Upper lobe of left lung (tissue), 4 donors: Measurements from ENCODE around the gene DPPA5.

Experiments
- POLR2A ChIP-seq, 4 donors: fragments of 450-650 bp; IDR thresholded peaks; one replicate each; pipeline ENCODE4 v1.5.1; 2016 to 2017; ENCODE audit warnings: antibody characterized with exemption in 4 of 4, mild to moderate bottlenecking in 2 of 4
- TF ChIP-seq, protein P1 (sequence below), 6 experiments: fragments of 450-650 bp in 4 of 6; fragments of 200-600 bp in 2 of 6; sonication (generic) in 2 of 6; IDR thresholded peaks; one replicate each; pipeline ENCODE4 v1.5.1; 2016 to 2019; ENCODE audit warnings: antibody characterized with exemption in 6 of 6

DNA sequence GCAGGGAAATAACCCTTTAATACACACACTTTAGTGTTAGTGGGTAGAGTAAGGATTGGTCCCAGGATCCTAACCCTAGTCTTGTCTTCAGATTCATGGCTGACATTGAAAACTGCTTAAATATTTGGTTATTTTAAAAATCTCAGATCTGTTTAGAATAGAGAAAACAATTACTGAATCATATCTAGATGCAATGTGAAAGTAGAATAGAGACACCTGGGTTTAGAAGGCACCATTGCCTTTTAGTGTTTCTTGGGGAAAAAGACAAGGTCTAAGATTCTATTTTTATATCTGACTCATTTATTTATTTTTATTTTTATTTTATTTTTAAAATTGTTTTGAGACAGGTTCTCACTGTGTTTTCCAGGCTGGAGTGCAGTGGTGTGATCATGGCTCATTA is 46.6 kb upstream of the DPPA5 start:
- no peak for TF ChIP-seq POLR2A (IDR thresholded peaks at IDR 0.05)
- TF ChIP-seq, protein P1, sequence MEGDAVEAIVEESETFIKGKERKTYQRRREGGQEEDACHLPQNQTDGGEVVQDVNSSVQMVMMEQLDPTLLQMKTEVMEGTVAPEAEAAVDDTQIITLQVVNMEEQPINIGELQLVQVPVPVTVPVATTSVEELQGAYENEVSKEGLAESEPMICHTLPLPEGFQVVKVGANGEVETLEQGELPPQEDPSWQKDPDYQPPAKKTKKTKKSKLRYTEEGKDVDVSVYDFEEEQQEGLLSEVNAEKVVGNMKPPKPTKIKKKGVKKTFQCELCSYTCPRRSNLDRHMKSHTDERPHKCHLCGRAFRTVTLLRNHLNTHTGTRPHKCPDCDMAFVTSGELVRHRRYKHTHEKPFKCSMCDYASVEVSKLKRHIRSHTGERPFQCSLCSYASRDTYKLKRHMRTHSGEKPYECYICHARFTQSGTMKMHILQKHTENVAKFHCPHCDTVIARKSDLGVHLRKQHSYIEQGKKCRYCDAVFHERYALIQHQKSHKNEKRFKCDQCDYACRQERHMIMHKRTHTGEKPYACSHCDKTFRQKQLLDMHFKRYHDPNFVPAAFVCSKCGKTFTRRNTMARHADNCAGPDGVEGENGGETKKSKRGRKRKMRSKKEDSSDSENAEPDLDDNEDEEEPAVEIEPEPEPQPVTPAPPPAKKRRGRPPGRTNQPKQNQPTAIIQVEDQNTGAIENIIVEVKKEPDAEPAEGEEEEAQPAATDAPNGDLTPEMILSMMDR (IDR thresholded peaks at IDR 0.05), result no peak
